NCI-H2081 (cell line): ENCODE measurements around the gene KRTAP5-1.

Experiments
- DNase-seq, 2 experiments: peaks; one replicate each; lab custom pipeline; 2025; lab: John Stamatoyannopoulos, UW

Gene KRTAP5-1

GRCh38 chr11:1545432-1545831, 39.7 kb downstream of the KRTAP5-1 start:
- no peak for DNase-seq

GRCh38 chr11:1544536-1544935, 40.5 kb downstream of the KRTAP5-1 start:
- DNase-seq: no peak

DNA sequence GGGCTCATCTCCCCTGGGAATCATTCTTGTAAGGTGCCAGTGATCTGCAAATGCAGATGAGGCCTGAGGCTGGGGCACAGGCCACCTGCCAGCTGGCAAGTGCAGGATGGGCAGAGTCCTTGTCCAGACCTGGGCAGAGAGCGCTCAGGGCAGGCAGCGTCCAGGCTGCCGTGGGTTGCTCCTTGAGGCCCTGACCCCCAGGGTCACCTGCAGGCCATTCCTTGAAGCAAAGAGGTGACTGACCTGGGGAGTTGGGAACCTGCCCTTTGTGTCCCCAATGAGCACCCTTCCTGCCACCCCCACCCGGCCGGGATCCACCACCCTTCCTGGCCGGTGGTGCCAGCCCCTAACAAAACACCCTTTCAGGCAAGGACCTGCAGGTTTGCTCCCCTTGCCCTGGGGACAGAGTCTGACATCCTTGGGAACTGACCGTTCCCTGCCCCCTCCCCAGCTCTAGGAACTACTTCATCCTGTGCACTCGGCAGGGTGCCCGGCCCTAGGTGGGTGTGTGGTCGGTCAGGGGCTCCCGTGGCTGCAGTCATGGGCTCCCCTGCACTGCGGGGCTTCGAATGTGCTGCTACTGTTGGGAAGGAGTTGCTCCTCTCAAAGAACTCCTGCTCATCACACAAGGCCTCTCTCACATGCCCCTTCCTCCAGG, 41.3 kb downstream of the KRTAP5-1 start:
- no peak for DNase-seq

DNA sequence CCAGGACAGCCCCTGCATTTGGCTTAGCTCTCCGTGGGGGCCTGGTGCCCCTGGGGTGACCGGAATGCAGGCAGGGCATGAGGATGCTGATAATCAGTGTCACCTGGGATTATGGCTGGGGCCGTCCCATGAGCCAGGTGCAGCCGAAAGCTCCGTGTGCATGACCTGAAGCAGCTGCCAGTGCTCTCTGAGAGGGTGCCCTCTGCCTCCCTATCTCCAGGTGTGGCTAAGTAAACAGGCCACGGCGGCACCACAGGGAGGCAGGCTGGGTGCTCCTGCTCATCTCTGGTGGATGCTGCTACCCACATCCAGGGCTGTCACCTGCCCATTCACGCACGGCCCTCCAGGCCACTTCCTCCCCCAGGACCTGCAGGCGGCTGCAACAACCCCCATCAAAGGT, 42.8 kb downstream of the KRTAP5-1 start:
- DNase-seq: no peak

GRCh38 chr11:1541474-1542204, 43.4 kb downstream of the KRTAP5-1 start:
- no peak for DNase-seq

DNA sequence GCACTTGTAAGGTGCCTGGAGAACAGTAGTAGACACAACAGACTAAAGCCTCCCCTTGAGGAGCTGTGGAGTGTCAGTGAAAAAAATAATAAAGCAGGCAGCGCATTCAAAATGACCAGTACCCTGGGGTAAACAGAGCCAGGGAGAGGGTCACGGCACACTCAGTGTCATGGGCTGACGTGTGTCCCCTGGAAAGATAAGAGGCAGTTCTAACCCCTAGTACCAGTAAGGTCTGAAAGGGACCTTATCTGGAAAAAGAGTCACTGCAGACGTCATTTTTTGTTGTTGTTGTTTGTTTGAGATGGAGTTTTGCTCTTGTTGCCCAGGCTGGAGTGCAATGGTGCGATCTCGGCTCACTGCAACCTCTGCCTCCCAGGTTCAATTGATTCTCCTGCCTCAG, 45.0 kb downstream of the KRTAP5-1 start:
- DNase-seq: no peak

GRCh38 chr11:1538153-1538552, 46.9 kb downstream of the KRTAP5-1 start:
- DNase-seq: no peak

GRCh38 chr11:1536065-1536843, 48.8 kb downstream of the KRTAP5-1 start:
- DNase-seq: no peak

- DNase-seq: no peak
Observed at GRCh38 chr11:1534682-1535081, 50.4 kb downstream of the KRTAP5-1 start.
